ENCODE results near the gene C1RL.

Gene C1RL

GRCh38 chr12:7072035-7072434, 37.0 kb downstream of the C1RL start:
- H3K4me1 ChIP-seq (ENCODE audit: control insufficient read depth in 5 of 5, insufficient read depth in 5 of 5, low read length in 5 of 5) = peaks cover 0 to 6% (median 0%) of the 10 kb centered on the region in 5 donors
- H3K9ac ChIP-seq (ENCODE audit: low read length in 5 of 5) = no peak overlapping the region
- no peak overlapping the region for H3K27ac ChIP-seq (ENCODE audit: low read depth, low read length)
- no peaks in the 10 kb centered on the region for H3K9me3 ChIP-seq (ENCODE audit: control insufficient read depth in 5 of 5, low read length in 5 of 5)
- H3K27me3 ChIP-seq (ENCODE audit: control insufficient read depth in 5 of 5, insufficient read depth in 4 of 5, low read length in 5 of 5) = no peaks in the 10 kb centered on the region
- H3K4me3 ChIP-seq (ENCODE audit: low read depth in 1 of 5, low read length in 5 of 5) = no peak overlapping the region
- H3K36me3 ChIP-seq (ENCODE audit: control insufficient read depth in 5 of 5, insufficient read depth in 5 of 5, low read length in 5 of 5) = peaks cover 5 to 33% (median 26%) of the 10 kb centered on the region in 5 donors

- Histone ChIP-seq H3K4me3 (ENCODE audit: low read depth in 1 of 5, low read length in 5 of 5) (no peak overlapping the region), H3K27ac (ENCODE audit: low read depth, low read length) (no peak overlapping the region), H3K9ac (ENCODE audit: low read length in 5 of 5) (no peak overlapping the region), H3K9me3 (ENCODE audit: control insufficient read depth in 5 of 5, low read length in 5 of 5) (no peaks in the 10 kb centered on the region), H3K27me3 (ENCODE audit: control insufficient read depth in 5 of 5, insufficient read depth in 4 of 5, low read length in 5 of 5) (no peaks in the 10 kb centered on the region), H3K36me3 (ENCODE audit: control insufficient read depth in 5 of 5, insufficient read depth in 5 of 5, low read length in 5 of 5) (peaks cover 16 to 44% (median 36%) of the 10 kb centered on the region in 5 donors), H3K4me1 (ENCODE audit: control insufficient read depth in 5 of 5, insufficient read depth in 5 of 5, low read length in 5 of 5) (peaks cover 0 to 6% (median 3%) of the 10 kb centered on the region in 5 donors)
Measured at GRCh38 chr12:7069386-7069785, 39.6 kb downstream of the C1RL start.

GRCh38 chr12:7068994-7069346, 40.0 kb downstream of the C1RL start:
- Histone ChIP-seq H3K4me1 (ENCODE audit: control insufficient read depth in 5 of 5, insufficient read depth in 5 of 5, low read length in 5 of 5) (peaks cover 0 to 8% (median 4%) of the 10 kb centered on the region in 5 donors), H3K27ac (ENCODE audit: low read depth, low read length) (no peak overlapping the region), H3K36me3 (ENCODE audit: control insufficient read depth in 5 of 5, insufficient read depth in 5 of 5, low read length in 5 of 5) (peaks cover 16 to 44% (median 36%) of the 10 kb centered on the region in 5 donors)

GRCh38 chr12:7068240-7068993, 40.6 kb downstream of the C1RL start:
- H3K4me1 ChIP-seq (ENCODE audit: control insufficient read depth in 5 of 5, insufficient read depth in 5 of 5, low read length in 5 of 5) = peaks cover 0 to 10% (median 2%) of the 10 kb centered on the region in 5 donors
- no peak overlapping the region for H3K27ac ChIP-seq (ENCODE audit: low read depth, low read length)
- H3K9me3 ChIP-seq (ENCODE audit: control insufficient read depth in 5 of 5, low read length in 5 of 5) = no peaks in the 10 kb centered on the region
- no peak overlapping the region for H3K4me3 ChIP-seq (ENCODE audit: low read depth in 1 of 5, low read length in 5 of 5)
- peaks cover 16 to 44% (median 36%) of the 10 kb centered on the region in 5 donors for H3K36me3 ChIP-seq (ENCODE audit: control insufficient read depth in 5 of 5, insufficient read depth in 5 of 5, low read length in 5 of 5)
- no peak overlapping the region for H3K9ac ChIP-seq (ENCODE audit: low read length in 5 of 5)
- no peaks in the 10 kb centered on the region for H3K27me3 ChIP-seq (ENCODE audit: control insufficient read depth in 5 of 5, insufficient read depth in 4 of 5, low read length in 5 of 5)

More at GRCh38 chr12:7068994-7069346, 40.0 kb downstream of the C1RL start:
- no peak overlapping the region for H3K4me3 ChIP-seq (ENCODE audit: low read depth in 1 of 5, low read length in 5 of 5)
- no peaks in the 10 kb centered on the region for H3K27me3 ChIP-seq (ENCODE audit: control insufficient read depth in 5 of 5, insufficient read depth in 4 of 5, low read length in 5 of 5)
- H3K9me3 ChIP-seq (ENCODE audit: control insufficient read depth in 5 of 5, low read length in 5 of 5) = no peaks in the 10 kb centered on the region
- H3K9ac ChIP-seq (ENCODE audit: low read length in 5 of 5) = no peak overlapping the region

GRCh38 chr12:7067096-7067495, 41.9 kb downstream of the C1RL start:
- no peaks in the 10 kb centered on the region for H3K9me3 ChIP-seq (ENCODE audit: control insufficient read depth in 5 of 5, low read length in 5 of 5)
- H3K4me3 ChIP-seq (ENCODE audit: low read depth in 1 of 5, low read length in 5 of 5) = no peak overlapping the region
- H3K27ac ChIP-seq (ENCODE audit: low read depth, low read length) = no peak overlapping the region
- H3K4me1 ChIP-seq (ENCODE audit: control insufficient read depth in 5 of 5, insufficient read depth in 5 of 5, low read length in 5 of 5) = peaks cover 0 to 10% (median 4%) of the 10 kb centered on the region in 5 donors
- no peaks in the 10 kb centered on the region for H3K27me3 ChIP-seq (ENCODE audit: control insufficient read depth in 5 of 5, insufficient read depth in 4 of 5, low read length in 5 of 5)
- H3K36me3 ChIP-seq (ENCODE audit: control insufficient read depth in 5 of 5, insufficient read depth in 5 of 5, low read length in 5 of 5) = peaks cover 22 to 44% (median 36%) of the 10 kb centered on the region in 5 donors
- H3K9ac ChIP-seq (ENCODE audit: low read length in 5 of 5) = no peak overlapping the region

- no peak overlapping the region for H3K27ac ChIP-seq (ENCODE audit: low read depth, low read length)
- no peak overlapping the region for H3K4me3 ChIP-seq (ENCODE audit: low read depth in 1 of 5, low read length in 5 of 5)
Measured at GRCh38 chr12:7066596-7066995, 42.4 kb downstream of the C1RL start.

GRCh38 chr12:7065073-7065623, 43.9 kb downstream of the C1RL start:
- no peaks in the 10 kb centered on the region for H3K27me3 ChIP-seq (ENCODE audit: control insufficient read depth in 5 of 5, insufficient read depth in 4 of 5, low read length in 5 of 5)
- no peak overlapping the region for H3K9ac ChIP-seq (ENCODE audit: low read length in 5 of 5)
- H3K27ac ChIP-seq (ENCODE audit: low read depth, low read length) = no peak overlapping the region
- peaks cover 6 to 26% (median 16%) of the 10 kb centered on the region in 5 donors for H3K4me1 ChIP-seq (ENCODE audit: control insufficient read depth in 5 of 5, insufficient read depth in 5 of 5, low read length in 5 of 5)
- H3K4me3 ChIP-seq (ENCODE audit: low read depth in 1 of 5, low read length in 5 of 5) = no peak overlapping the region
- peaks cover 18 to 37% (median 30%) of the 10 kb centered on the region in 5 donors for H3K36me3 ChIP-seq (ENCODE audit: control insufficient read depth in 5 of 5, insufficient read depth in 5 of 5, low read length in 5 of 5)
- no peaks in the 10 kb centered on the region for H3K9me3 ChIP-seq (ENCODE audit: control insufficient read depth in 5 of 5, low read length in 5 of 5)

More at GRCh38 chr12:7066596-7066995, 42.4 kb downstream of the C1RL start:
- no peak overlapping the region for H3K9ac ChIP-seq (ENCODE audit: low read length in 5 of 5)
- peaks cover 22 to 44% (median 36%) of the 10 kb centered on the region in 5 donors for H3K36me3 ChIP-seq (ENCODE audit: control insufficient read depth in 5 of 5, insufficient read depth in 5 of 5, low read length in 5 of 5)
- no peaks in the 10 kb centered on the region for H3K27me3 ChIP-seq (ENCODE audit: control insufficient read depth in 5 of 5, insufficient read depth in 4 of 5, low read length in 5 of 5)
- H3K9me3 ChIP-seq (ENCODE audit: control insufficient read depth in 5 of 5, low read length in 5 of 5) = no peaks in the 10 kb centered on the region
- H3K4me1 ChIP-seq (ENCODE audit: control insufficient read depth in 5 of 5, insufficient read depth in 5 of 5, low read length in 5 of 5) = peaks cover 0 to 13% (median 7%) of the 10 kb centered on the region in 5 donors

GRCh38 chr12:7064516-7064915, 44.5 kb downstream of the C1RL start:
- Histone ChIP-seq H3K9me3 (ENCODE audit: control insufficient read depth in 5 of 5, low read length in 5 of 5) (no peaks in the 10 kb centered on the region), H3K27me3 (ENCODE audit: control insufficient read depth in 5 of 5, insufficient read depth in 4 of 5, low read length in 5 of 5) (no peaks in the 10 kb centered on the region), H3K4me3 (ENCODE audit: low read depth in 1 of 5, low read length in 5 of 5) (no peak overlapping the region), H3K9ac (ENCODE audit: low read length in 5 of 5) (no peak overlapping the region), H3K27ac (ENCODE audit: low read depth, low read length) (no peak overlapping the region), H3K36me3 (ENCODE audit: control insufficient read depth in 5 of 5, insufficient read depth in 5 of 5, low read length in 5 of 5) (peaks cover 14 to 31% (median 24%) of the 10 kb centered on the region in 5 donors), H3K4me1 (ENCODE audit: control insufficient read depth in 5 of 5, insufficient read depth in 5 of 5, low read length in 5 of 5) (peaks cover 7 to 31% (median 21%) of the 10 kb centered on the region in 5 donors)

GRCh38 chr12:7061596-7061995, 47.4 kb downstream of the C1RL start:
- peak overlapping the region; percentile 85 for H3K27ac ChIP-seq (ENCODE audit: low read depth, low read length)
- H3K9me3 ChIP-seq (ENCODE audit: control insufficient read depth in 5 of 5, low read length in 5 of 5) = no peaks in the 10 kb centered on the region
- peaks cover 7 to 46% (median 25%) of the 10 kb centered on the region in 5 donors for H3K4me1 ChIP-seq (ENCODE audit: control insufficient read depth in 5 of 5, insufficient read depth in 5 of 5, low read length in 5 of 5)
- H3K9ac ChIP-seq (ENCODE audit: low read length in 5 of 5) = peak overlapping the region in 3 of 5 donors; percentile 50 to 80 (median 72)
- peaks cover 2 to 18% (median 9%) of the 10 kb centered on the region in 5 donors for H3K36me3 ChIP-seq (ENCODE audit: control insufficient read depth in 5 of 5, insufficient read depth in 5 of 5, low read length in 5 of 5)
- peak overlapping the region; percentile 56 to 80 (median 62) for H3K4me3 ChIP-seq (ENCODE audit: low read depth in 1 of 5, low read length in 5 of 5)
- H3K27me3 ChIP-seq (ENCODE audit: control insufficient read depth in 5 of 5, insufficient read depth in 4 of 5, low read length in 5 of 5) = no peaks in the 10 kb centered on the region

- peak overlapping the region; percentile 56 to 80 (median 62) for H3K4me3 ChIP-seq (ENCODE audit: low read depth in 1 of 5, low read length in 5 of 5)
- peak overlapping the region; percentile 50 to 80 (median 64) for H3K9ac ChIP-seq (ENCODE audit: low read length in 5 of 5)
- H3K9me3 ChIP-seq (ENCODE audit: control insufficient read depth in 5 of 5, low read length in 5 of 5) = no peaks in the 10 kb centered on the region
- peak overlapping the region; percentile 85 for H3K27ac ChIP-seq (ENCODE audit: low read depth, low read length)
- peaks cover 7 to 46% (median 25%) of the 10 kb centered on the region in 5 donors for H3K4me1 ChIP-seq (ENCODE audit: control insufficient read depth in 5 of 5, insufficient read depth in 5 of 5, low read length in 5 of 5)
- no peaks in the 10 kb centered on the region for H3K27me3 ChIP-seq (ENCODE audit: control insufficient read depth in 5 of 5, insufficient read depth in 4 of 5, low read length in 5 of 5)
- H3K36me3 ChIP-seq (ENCODE audit: control insufficient read depth in 5 of 5, insufficient read depth in 5 of 5, low read length in 5 of 5) = peaks cover 2 to 14% (median 5%) of the 10 kb centered on the region in 5 donors
Measured at GRCh38 chr12:7061138-7061537, 47.9 kb downstream of the C1RL start.

Data from subcutaneous abdominal adipose tissue (tissue), 5 donors.